Fibroblast of lung (primary cell): Measurements from ENCODE around the gene PALLD. TPM values are rescaled to one million over a fixed set of nuclear protein-coding genes. Genes with fewer than 3 reads are reported as not detected.

ENCODE experiments used
- DNase-seq, 2 donors: peaks; one replicate each; pipeline versions ENCODE4 v3.0.0 to v3.0.0-alpha.2; 2010; ENCODE audit warnings: low read depth in 2 of 2
- H2AFZ ChIP-seq: 2 replicates; pipeline ENCODE4 v1.5.1; 2012; ENCODE audit warnings: low read length, control low read depth, inconsistent platforms
- H3K27ac ChIP-seq: 2 replicates; pipeline ENCODE4 v1.5.1; 2011; ENCODE audit warnings: low read length, control low read depth; ENCODE audit not compliant: insufficient read depth
- H3K27me3 ChIP-seq: 2 replicates; pipeline ENCODE4 v1.5.1; 2011; ENCODE audit warnings: mild to moderate bottlenecking, low read length; ENCODE audit not compliant: control insufficient read depth, insufficient read depth
- H3K36me3 ChIP-seq: 2 replicates; pipeline ENCODE4 v1.5.1; 2011; ENCODE audit warnings: low read length; ENCODE audit not compliant: control insufficient read depth, insufficient read depth
- H3K4me1 ChIP-seq: 2 replicates; pipeline ENCODE4 v1.5.1; 2011; ENCODE audit warnings: low read length; ENCODE audit not compliant: control insufficient read depth, insufficient read depth; ENCODE audit errors: extremely low read depth
- H3K4me2 ChIP-seq: 2 replicates; pipeline ENCODE4 v1.5.1; 2011; ENCODE audit warnings: low read length, control low read depth; ENCODE audit not compliant: insufficient read depth; ENCODE audit errors: extremely low read depth
- H3K4me3 ChIP-seq, 4 experiments: fragments of 200-600 bp in 1 of 4; sonication (generic) in 1 of 4; replicated peaks in 1 of 4; 2 replicates each; pipeline ENCODE4 v1.5.1; 2011 to 2016; ENCODE audit warnings: low read length in 4 of 4, low read depth in 3 of 4, mild to moderate bottlenecking in 3 of 4, control low read depth in 2 of 4, inconsistent platforms in 1 of 4, mixed read lengths in 1 of 4; ENCODE audit not compliant: insufficient read depth in 1 of 4; ENCODE audit errors: control extremely low read depth in 1 of 4
- H3K79me2 ChIP-seq: 2 replicates; pipeline ENCODE4 v1.5.1; 2012; ENCODE audit warnings: mild to moderate bottlenecking, low read length, inconsistent platforms; ENCODE audit not compliant: control insufficient read depth, insufficient read depth
- H3K9ac ChIP-seq: 2 replicates; pipeline ENCODE4 v1.5.1; 2011; ENCODE audit warnings: mild to moderate bottlenecking, low read length, control low read depth; ENCODE audit not compliant: insufficient read depth
- H3K9me3 ChIP-seq: 2 replicates; pipeline ENCODE4 v1.5.1; 2012; ENCODE audit warnings: low read depth, low read length; ENCODE audit not compliant: control insufficient read depth, insufficient read depth
- H4K20me1 ChIP-seq: 2 replicates; pipeline ENCODE4 v1.5.1; 2011; ENCODE audit warnings: low read length; ENCODE audit not compliant: control insufficient read depth, insufficient read depth; ENCODE audit errors: extremely low read depth
- CTCF ChIP-seq, 2 donors: IDR thresholded peaks in 1 of 2; conservative IDR thresholded peaks in 1 of 2; 1 replicate in 1 of 2; 2 replicates in 1 of 2; pipeline ENCODE4 v1.5.1; 2011 to 2012; ENCODE audit warnings: low read length in 2 of 2, control low read depth in 1 of 2, inconsistent platforms in 1 of 2, low read depth in 1 of 2, mild to moderate bottlenecking in 1 of 2
- EZH2 ChIP-seq: IDR thresholded peaks from 2 replicates; pipeline ENCODE4 v1.5.1; 2012; ENCODE audit warnings: low read length, control low read depth, mild to moderate bottlenecking; ENCODE audit errors: missing control alignments
- polyA plus RNA-seq, 2 donors: library from polyadenylated mRNA; depleted of rRNA in 1 of 2; stranded (reverse) in 1 of 2; unstranded in 1 of 2; fragments of >200 nt; gene quantifications; 2 replicates each; pipeline ENCODE4 v1.2.1, GENCODE V29; 2011 to 2012; ENCODE audit warnings: missing spikeins in 1 of 2
- total RNA-seq: library from RNA; depleted of rRNA; stranded (reverse); fragments of >200 nt; gene quantifications from 2 replicates; pipeline ENCODE4 v1.2.1, GENCODE V29; 2014

PALLD gene
- total and polyA plus RNA-seq, 2 donors (not counting 1 experiment from before 2014, with no cell fraction given) = 200 to 205 TPM

- TF ChIP-seq EZH2 (no peak), CTCF (conservative IDR thresholded peaks at IDR 0.05 in 1 of 2, IDR thresholded peaks at IDR 0.05 in 1 of 2; ENCODE audit: low read depth in 1 of 2, low read length in 2 of 2) (no peak)
- Histone ChIP-seq H3K79me2 (peaks cover 25% of the 10 kb centered on the region), H3K4me2 (no peak overlapping the region), H3K27ac (no peak overlapping the region), H3K9me3 (no peaks in the 10 kb centered on the region), H3K4me3 (no peak overlapping the region), H3K27me3 (no peaks in the 10 kb centered on the region), H2AFZ (no peak overlapping the region), H3K36me3 (peaks cover 7% of the 10 kb centered on the region), H4K20me1 (no peaks in the 10 kb centered on the region), H3K4me1 (peaks cover 38% of the 10 kb centered on the region), H3K9ac (no peak overlapping the region)
- no peak for DNase-seq
These were observed 385.0 kb downstream of the PALLD start for GRCh38 chr4:168881781-168882420.

GRCh38 chr4:168882650-168883233 is 385.9 kb downstream of the PALLD start:
- no peaks in the 10 kb centered on the region for H4K20me1 ChIP-seq
- H3K79me2 ChIP-seq = peaks cover 23% of the 10 kb centered on the region
- H2AFZ ChIP-seq = no peak overlapping the region
- peaks cover 35% of the 10 kb centered on the region for H3K4me1 ChIP-seq
- H3K4me3 ChIP-seq = no peak overlapping the region
- H3K9ac ChIP-seq = no peak overlapping the region
- H3K27ac ChIP-seq = peak overlapping the region; percentile 5
- peaks cover 5% of the 10 kb centered on the region for H3K36me3 ChIP-seq
- no peaks in the 10 kb centered on the region for H3K9me3 ChIP-seq
- TF ChIP-seq CTCF (conservative IDR thresholded peaks at IDR 0.05 in 1 of 2, IDR thresholded peaks at IDR 0.05 in 1 of 2; ENCODE audit: low read depth in 1 of 2, low read length in 2 of 2) = no peak
- no peak for TF ChIP-seq EZH2
- no peaks in the 10 kb centered on the region for H3K27me3 ChIP-seq
- no peak overlapping the region for H3K4me2 ChIP-seq
- DNase-seq = peak; percentile 61 to 79

GRCh38 chr4:168883513-168883912 is 386.7 kb downstream of the PALLD start:
- Histone ChIP-seq H3K9ac (no peak overlapping the region), H3K4me2 (peak overlapping the region; percentile 37), H3K27ac (peak overlapping the region; percentile 5), H2AFZ (no peak overlapping the region), H3K4me1 (peaks cover 34% of the 10 kb centered on the region), H3K27me3 (no peaks in the 10 kb centered on the region), H3K36me3 (peaks cover 3% of the 10 kb centered on the region), H3K4me3 (no peak overlapping the region), H4K20me1 (no peaks in the 10 kb centered on the region), H3K9me3 (no peaks in the 10 kb centered on the region), H3K79me2 (peaks cover 27% of the 10 kb centered on the region)
- peak; percentile 52 to 57 for DNase-seq
- no peak for TF ChIP-seq CTCF (conservative IDR thresholded peaks at IDR 0.05 in 1 of 2, IDR thresholded peaks at IDR 0.05 in 1 of 2; ENCODE audit: low read depth in 1 of 2, low read length in 2 of 2)
- TF ChIP-seq EZH2 = no peak
